K562 (cell line): ENCODE measurements around the gene TEX53. TPM values are rescaled to one million over a fixed set of nuclear protein-coding genes. Genes with fewer than 3 reads are reported as not detected.
A peak's percentile ranks its signal among the peaks of the same experiment; 100 is the strongest.

Experiments
- ATAC-seq: fragments of 200-7000 bp; cut with Tn5 transposase; 3 replicates; pipeline ENCODE4 v1.9.1; 2020; ENCODE audit warnings: moderate library complexity
- BruUV-seq: library from RNA; stranded (reverse); fragments of 400-500 nt; replicated peaks from 2 replicates; lab custom pipeline; 2021; lab: Mats Ljungman, UMichigan
- CTCF ChIA-PET: fragments of 300-600 bp; formaldehyde crosslinking; extraction: SDS; loops from one replicate; lab custom pipeline; 2021; ENCODE audit warnings: low intra/inter-chr PET ratio; lab: Yijun Ruan, JAX
- POLR2A ChIA-PET: fragments of 300-600, 350-650 bp; sonication (Branson Sonifier 250); formaldehyde crosslinking; extraction: SDS; loops from one replicate; lab custom pipeline; 2021; ENCODE audit warnings: antibody characterized with exemption, inconsistent platforms; lab: Yijun Ruan, JAX
- DNase-seq, 4 experiments: peaks; one replicate each; pipeline versions ENCODE4 v3.0.0 to v3.0.0-alpha.2; 2011 to 2018; ENCODE audit warnings: low spot score in 3 of 4, mixed read lengths in 3 of 4; ENCODE audit errors: extremely low read depth in 1 of 4
- FAIRE-seq: peaks from 2 replicates; lab custom pipeline; 2011; peaks lifted over from hg19 to GRCh38; lab: Jason Lieb, UNC
- H2AFZ ChIP-seq: 2 replicates; pipeline ENCODE4 v1.6.0; 2011; ENCODE audit warnings: low read depth, low read length, control low read depth, inconsistent platforms
- H3K27ac ChIP-seq: fragments of 200-600 bp; 3 replicates; pipeline ENCODE4 v1.8.0; 2011; ENCODE audit warnings: low read depth, mild to moderate bottlenecking, control low read depth, inconsistent platforms, low read length, moderate library complexity, mixed read lengths; ENCODE audit errors: extremely low read depth
- H3K27me3 ChIP-seq, 2 experiments: fragments of 300-600 bp in 1 of 2; 2 replicates in 1 of 2; 3 replicates in 1 of 2; pipeline versions ENCODE4 v1.6.0 to v1.8.0; 2011; ENCODE audit warnings: inconsistent platforms in 2 of 2, low read length in 2 of 2, mild to moderate bottlenecking in 1 of 2, mixed read lengths in 1 of 2, moderate library complexity in 1 of 2; ENCODE audit not compliant: control insufficient read depth in 2 of 2, insufficient read depth in 2 of 2
- H3K36me3 ChIP-seq: fragments of 300-600 bp; 3 replicates; pipeline ENCODE4 v1.8.0; 2011; ENCODE audit warnings: mild to moderate bottlenecking, low read length, inconsistent platforms; ENCODE audit not compliant: control insufficient read depth, insufficient read depth
- H3K4me1 ChIP-seq, 2 experiments: fragments of 200-600 bp in 1 of 2; replicated peaks in 1 of 2; 2 replicates in 1 of 2; 3 replicates in 1 of 2; pipeline versions ENCODE4 v1.5.1 to v1.8.0; 2011; ENCODE audit warnings: inconsistent platforms in 2 of 2, low read length in 2 of 2, mild to moderate bottlenecking in 1 of 2, mixed read lengths in 1 of 2, moderate library complexity in 1 of 2; ENCODE audit not compliant: control insufficient read depth in 2 of 2, insufficient read depth in 2 of 2
- H3K4me2 ChIP-seq: 2 replicates; pipeline ENCODE4 v1.6.1; 2011; ENCODE audit warnings: low read length, control low read depth, inconsistent platforms, mixed read lengths; ENCODE audit not compliant: insufficient read depth
- H3K4me3 ChIP-seq: fragments of 200-600 bp; sonication (generic), shearing (Covaris generic); 2 replicates; pipeline ENCODE4 v1.5.1; 2016; ENCODE audit warnings: control low read depth, inconsistent platforms
- H3K79me2 ChIP-seq: fragments of 200-600 bp; 3 replicates; pipeline ENCODE4 v1.8.0; 2011; ENCODE audit warnings: low read length, inconsistent platforms; ENCODE audit not compliant: control insufficient read depth, insufficient read depth
- H3K9ac ChIP-seq, 2 experiments: 2 replicates each; pipeline versions ENCODE4 v1.6.0 to v1.6.1; 2011; ENCODE audit warnings: low read depth in 2 of 2, low read length in 2 of 2, control low read depth in 1 of 2, inconsistent platforms in 1 of 2, mild to moderate bottlenecking in 1 of 2, mixed read lengths in 1 of 2; ENCODE audit not compliant: insufficient read depth in 1 of 2
- H3K9me1 ChIP-seq: one replicate; pipeline ENCODE4 v1.6.0; 2011; ENCODE audit warnings: inconsistent platforms, mild to moderate bottlenecking, low read length, moderate library complexity; ENCODE audit not compliant: control insufficient read depth, insufficient read depth
- H3K9me3 ChIP-seq: replicated peaks from 2 replicates; pipeline ENCODE4 v1.5.1; 2011; ENCODE audit warnings: low read depth, low read length, inconsistent platforms; ENCODE audit not compliant: control insufficient read depth, insufficient read depth
- H4K20me1 ChIP-seq: replicated peaks from 2 replicates; pipeline ENCODE4 v1.6.1; 2011; ENCODE audit warnings: low read length, inconsistent platforms, mixed read lengths; ENCODE audit not compliant: control insufficient read depth, insufficient read depth
- ATF3 ChIP-seq, 2 experiments: fragments of 450-650 bp in 1 of 2; sonication (generic) in 1 of 2; formaldehyde crosslinking in 1 of 2; IDR thresholded peaks in 1 of 2; conservative IDR thresholded peaks in 1 of 2; 2 replicates each; pipeline versions ENCODE4 v1.6.1 to v1.8.1; 2016 to 2023; ENCODE audit warnings: mild to moderate bottlenecking in 2 of 2, moderate library complexity in 2 of 2, inconsistent platforms in 1 of 2, missing genetic modification reagents in 1 of 2
- ERF ChIP-seq: fragments of 450-650 bp; formaldehyde crosslinking; IDR thresholded peaks from 2 replicates; pipeline ENCODE4 v1.4.0; 2020; ENCODE audit warnings: mild to moderate bottlenecking, mixed read lengths
- THRB ChIP-seq: fragments of 450-650 bp; formaldehyde crosslinking; conservative IDR thresholded peaks from 2 replicates; pipeline ENCODE4 v1.4.0; 2022; ENCODE audit warnings: mild to moderate bottlenecking, missing genetic modification characterization
- WGBS: fragments of 100-300 bp; shearing (Covaris generic); methylation state at CpG from one replicate; pipeline ENCODE4 v1.1.6; 2016; ENCODE audit warnings: low coverage, mixed read lengths; ENCODE audit not compliant: insufficient coverage; ENCODE audit errors: missing lambda C conversion rate; 5-methylcytosine and 5-hydroxymethylcytosine counted together
- in situ Hi-C: fragments of 300-500 bp; cut with MboI; formaldehyde crosslinking; loops from 4 replicates; pipeline ENCODE4 v1.15.0; 2018; ENCODE audit warnings: inconsistent platforms, mixed read lengths
- intact Hi-C: fragments of 100-400 bp; cut with micrococcal nuclease; formaldehyde crosslinking; loops from 2 replicates; pipeline ENCODE4 v1.14.2; 2022
- polyA plus RNA-seq, 8 experiments: library from polyadenylated mRNA; depleted of rRNA in 4 of 8; stranded (reverse) in 5 of 8; unstranded in 3 of 8; fragments of >200 nt; fragmentation: Nextera tagmentation in 2 of 8; fragmentation: Illumina TruSeq in 1 of 8; extraction: Ambion mirVana in 2 of 8; extraction: Trizol in 1 of 8; gene quantifications; 2 replicates each; pipeline versions ENCODE4 v1.2.1 to v1.2.3, GENCODE V29; 2011 to 2014; ENCODE audit warnings: inconsistent platforms in 1 of 8, missing spikeins in 1 of 8
- total RNA-seq, 7 experiments: library from RNA; depleted of rRNA in 6 of 7; stranded (reverse); fragments of >200 nt in 6 of 7; fragmentation: Illumina TruSeq in 2 of 7; extraction: Trizol in 2 of 7; gene quantifications; 2 replicates each; pipeline versions ENCODE4 v1.2.1 to v1.2.3, GENCODE V29; 2011 to 2021; ENCODE audit warnings: low replicate concordance in 1 of 7

TEX53 gene
- total and polyA plus RNA-seq, 9 of the 15 experiments (the other 6 are each of a cell fraction or from before 2014, with no cell fraction given): not detected

GRCh38 chr9:114674076-114674797, 16.6 kb upstream of the TEX53 start:
- H3K36me3 ChIP-seq: no peaks in the 10 kb centered on the region
- H3K4me2 ChIP-seq: no peak overlapping the region
- in situ Hi-C loops: loop anchor here (5.0 kb wide), 1 partner anchor 338 kb away; no protein-coding TSS in a partner anchor
- no TSS peak for BruUV-seq
- TF ChIP-seq ERF (CRISPR knock-in tag) (no peak), ATF3 (IDR thresholded peaks at IDR 0.05) (0 out of 2 replicates have a peak, but pooled peaks have one; percentile 8), ATF3 (CRISPR knock-in tag; conservative IDR thresholded peaks at IDR 0.05) (no peak), THRB (CRISPR knock-in tag) (0 out of 2 replicates have a peak, but pooled peaks have one; percentile 29)
- peaks cover 4% of the 10 kb centered on the region in 2 experiments; a peak in 3 of 5 replicates for H3K27me3 ChIP-seq
- ATAC-seq (no peak), DNase-seq (no peak), FAIRE-seq (no peak)
- no peak overlapping the region for H3K4me3 ChIP-seq
- H3K9ac ChIP-seq: no peak overlapping the region
- no peaks in the 10 kb centered on the region for H3K9me3 ChIP-seq
- ChIA-PET CTCF (no interaction called here), POLR2A (interaction anchor here (1.1 to 1.4 kb wide), 2 partner anchors 8 to 11 kb away, joined by 3 read pairs; no protein-coding TSS in a partner anchor)
- no peak overlapping the region for H3K27ac ChIP-seq
- WGBS: 0% methylated on average over 1 of the region's 2 CpGs
- H2AFZ ChIP-seq: no peak overlapping the region
- intact Hi-C loops: no loop called here
- peaks cover 0 to 3% of the 10 kb centered on the region in 2 experiments; a peak in 1 of 5 replicates for H3K4me1 ChIP-seq
- H3K9me1 ChIP-seq: no peaks in the 10 kb centered on the region
- H4K20me1 ChIP-seq: no peaks in the 10 kb centered on the region
- H3K79me2 ChIP-seq: no peaks in the 10 kb centered on the region
